ENCODE results near the gene ROR1. TPM values are rescaled to one million over a fixed set of nuclear protein-coding genes. Genes with fewer than 3 reads are reported as not detected.

ROR1 gene
- total and polyA plus RNA-seq, 10 of the 15 experiments (the other 5 are each of a cell fraction or from before 2014, with no cell fraction given), result 0.02 to 0.08 (median 0.05) TPM; not detected in 6

DNA sequence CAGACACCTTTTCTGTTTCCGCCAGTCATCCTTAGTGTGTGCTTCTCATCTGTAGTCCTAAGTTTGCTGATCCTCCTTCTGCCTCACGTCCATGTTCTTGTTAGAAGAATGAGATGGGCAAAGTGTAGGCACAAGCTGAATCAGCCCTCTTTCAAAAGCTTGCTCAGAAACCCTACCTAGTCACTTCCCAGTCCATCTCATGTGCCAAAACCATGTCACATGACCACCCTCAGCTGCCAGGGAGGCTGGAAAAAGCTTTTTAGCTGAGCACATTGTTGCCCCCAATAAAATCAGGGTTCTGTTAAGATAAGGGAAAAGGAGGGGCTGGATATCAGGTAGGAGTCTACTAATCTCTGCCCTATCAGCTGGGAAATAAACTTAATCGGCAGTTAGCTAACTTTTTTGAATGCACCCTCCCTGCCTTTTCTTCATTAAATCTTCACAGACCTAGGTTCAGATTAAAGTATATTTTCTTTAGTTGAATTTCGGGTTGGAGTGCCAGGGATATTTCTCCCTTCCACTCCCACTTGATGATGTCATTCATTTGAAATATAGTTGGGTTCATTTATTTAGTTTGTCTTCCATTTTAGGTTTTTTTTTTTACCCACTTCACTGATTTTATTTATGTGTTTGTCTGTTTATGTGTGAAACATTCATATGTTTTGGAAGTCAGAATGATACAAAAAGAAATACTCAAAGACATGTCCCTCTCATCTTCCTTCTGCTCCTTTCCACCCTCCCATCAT is 129.2 kb downstream of the ROR1 start:
- Histone ChIP-seq H3K79me2 (ENCODE audit: control insufficient read depth, insufficient read depth, low read length) (no peaks in the 10 kb centered on the region), H3K9ac (ENCODE audit: control insufficient read depth, insufficient read depth, low read length) (no peak overlapping the region), H3K4me3 (no peak overlapping the region), H2AFZ (ENCODE audit: control insufficient read depth, low read depth, low read length) (no peak overlapping the region), H3K36me3 (ENCODE audit: control insufficient read depth in 2 of 2, insufficient read depth in 2 of 2, low read length in 1 of 2) (no peaks in the 10 kb centered on the region), H4K20me1 (ENCODE audit: control insufficient read depth, insufficient read depth) (no peaks in the 10 kb centered on the region), H3K27ac (ENCODE audit: control insufficient read depth, insufficient read depth) (no peak overlapping the region), H3K4me2 (ENCODE audit: control insufficient read depth, insufficient read depth) (no peak overlapping the region), H3K9me3 (replicated peaks; ENCODE audit: control insufficient read depth, insufficient read depth, low read length) (no peaks in the 10 kb centered on the region), H3K27me3 (replicated peaks in 1 of 2; ENCODE audit: control insufficient read depth in 2 of 2, insufficient read depth in 2 of 2, low read length in 1 of 2) (no peaks in the 10 kb centered on the region), H3K4me1 (ENCODE audit: control insufficient read depth, insufficient read depth, low read length) (no peaks in the 10 kb centered on the region)
- no TSS peak for BruUV-seq (replicated peaks)
- POLR2A ChIA-PET, result no interaction called here
- DNase-seq (ENCODE audit: low read depth, low spot score) (no peak), ATAC-seq (no peak), FAIRE-seq (no peak)
- in situ Hi-C loops (cut with MboI), result no loop called here
- intact Hi-C loops (cut with micrococcal nuclease; ENCODE audit: unreplicated experiment), result no loop called here
- CTCF ChIA-PET, result interaction anchor here (1.3 to 3.3 kb wide), 4 partner anchors 10 to 286 kb away, joined by 3 to 14 read pairs (median 4); no protein-coding TSS in a partner anchor
- WGBS (ENCODE audit: insufficient coverage, insufficient replicate concordance, low lambda C conversion rate, missing lambda C conversion rate), result 24% methylated on average over 4 of the region's 4 CpGs
- RAD21 ChIA-PET (ENCODE audit: unreplicated experiment), result interaction anchor here (0.6 to 2.1 kb wide), 3 partner anchors 12 to 212 kb away, joined by 3 to 5 read pairs (median 4); no protein-coding TSS in a partner anchor
- SMC1A ChIA-PET (ENCODE audit: uncharacterized antibody, unreplicated experiment), result interaction anchor here (4.0 kb wide), 1 partner anchor 11 kb away, joined by 11 read pairs; no protein-coding TSS in a partner anchor
- TF ChIP-seq ZNF217 (IDR thresholded peaks at IDR 0.05) (no peak), RAD21 (IDR thresholded peaks at IDR 0.05; ENCODE audit: insufficient read depth, low read depth, low read length) (no peak), ZNF274 (IDR thresholded peaks at IDR 0.05; ENCODE audit: insufficient read depth, insufficient read length) (no peak), MEF2B (IDR thresholded peaks at IDR 0.05; ENCODE audit: partially characterized antibody, poor library complexity, severe bottlenecking) (no peak)
- TF ChIP-seq, protein P1, sequence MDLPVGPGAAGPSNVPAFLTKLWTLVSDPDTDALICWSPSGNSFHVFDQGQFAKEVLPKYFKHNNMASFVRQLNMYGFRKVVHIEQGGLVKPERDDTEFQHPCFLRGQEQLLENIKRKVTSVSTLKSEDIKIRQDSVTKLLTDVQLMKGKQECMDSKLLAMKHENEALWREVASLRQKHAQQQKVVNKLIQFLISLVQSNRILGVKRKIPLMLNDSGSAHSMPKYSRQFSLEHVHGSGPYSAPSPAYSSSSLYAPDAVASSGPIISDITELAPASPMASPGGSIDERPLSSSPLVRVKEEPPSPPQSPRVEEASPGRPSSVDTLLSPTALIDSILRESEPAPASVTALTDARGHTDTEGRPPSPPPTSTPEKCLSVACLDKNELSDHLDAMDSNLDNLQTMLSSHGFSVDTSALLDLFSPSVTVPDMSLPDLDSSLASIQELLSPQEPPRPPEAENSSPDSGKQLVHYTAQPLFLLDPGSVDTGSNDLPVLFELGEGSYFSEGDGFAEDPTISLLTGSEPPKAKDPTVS (IDR thresholded peaks at IDR 0.05; ENCODE audit: low read depth, low read length), result no peak
- TF ChIP-seq, protein P2, sequence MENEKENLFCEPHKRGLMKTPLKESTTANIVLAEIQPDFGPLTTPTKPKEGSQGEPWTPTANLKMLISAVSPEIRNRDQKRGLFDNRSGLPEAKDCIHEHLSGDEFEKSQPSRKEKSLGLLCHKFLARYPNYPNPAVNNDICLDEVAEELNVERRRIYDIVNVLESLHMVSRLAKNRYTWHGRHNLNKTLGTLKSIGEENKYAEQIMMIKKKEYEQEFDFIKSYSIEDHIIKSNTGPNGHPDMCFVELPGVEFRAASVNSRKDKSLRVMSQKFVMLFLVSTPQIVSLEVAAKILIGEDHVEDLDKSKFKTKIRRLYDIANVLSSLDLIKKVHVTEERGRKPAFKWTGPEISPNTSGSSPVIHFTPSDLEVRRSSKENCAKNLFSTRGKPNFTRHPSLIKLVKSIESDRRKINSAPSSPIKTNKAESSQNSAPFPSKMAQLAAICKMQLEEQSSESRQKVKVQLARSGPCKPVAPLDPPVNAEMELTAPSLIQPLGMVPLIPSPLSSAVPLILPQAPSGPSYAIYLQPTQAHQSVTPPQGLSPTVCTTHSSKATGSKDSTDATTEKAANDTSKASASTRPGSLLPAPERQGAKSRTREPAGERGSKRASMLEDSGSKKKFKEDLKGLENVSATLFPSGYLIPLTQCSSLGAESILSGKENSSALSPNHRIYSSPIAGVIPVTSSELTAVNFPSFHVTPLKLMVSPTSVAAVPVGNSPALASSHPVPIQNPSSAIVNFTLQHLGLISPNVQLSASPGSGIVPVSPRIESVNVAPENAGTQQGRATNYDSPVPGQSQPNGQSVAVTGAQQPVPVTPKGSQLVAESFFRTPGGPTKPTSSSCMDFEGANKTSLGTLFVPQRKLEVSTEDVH (IDR thresholded peaks at IDR 0.05; ENCODE audit: low read depth, partially characterized antibody), result no peak
- TF ChIP-seq, protein P3, sequence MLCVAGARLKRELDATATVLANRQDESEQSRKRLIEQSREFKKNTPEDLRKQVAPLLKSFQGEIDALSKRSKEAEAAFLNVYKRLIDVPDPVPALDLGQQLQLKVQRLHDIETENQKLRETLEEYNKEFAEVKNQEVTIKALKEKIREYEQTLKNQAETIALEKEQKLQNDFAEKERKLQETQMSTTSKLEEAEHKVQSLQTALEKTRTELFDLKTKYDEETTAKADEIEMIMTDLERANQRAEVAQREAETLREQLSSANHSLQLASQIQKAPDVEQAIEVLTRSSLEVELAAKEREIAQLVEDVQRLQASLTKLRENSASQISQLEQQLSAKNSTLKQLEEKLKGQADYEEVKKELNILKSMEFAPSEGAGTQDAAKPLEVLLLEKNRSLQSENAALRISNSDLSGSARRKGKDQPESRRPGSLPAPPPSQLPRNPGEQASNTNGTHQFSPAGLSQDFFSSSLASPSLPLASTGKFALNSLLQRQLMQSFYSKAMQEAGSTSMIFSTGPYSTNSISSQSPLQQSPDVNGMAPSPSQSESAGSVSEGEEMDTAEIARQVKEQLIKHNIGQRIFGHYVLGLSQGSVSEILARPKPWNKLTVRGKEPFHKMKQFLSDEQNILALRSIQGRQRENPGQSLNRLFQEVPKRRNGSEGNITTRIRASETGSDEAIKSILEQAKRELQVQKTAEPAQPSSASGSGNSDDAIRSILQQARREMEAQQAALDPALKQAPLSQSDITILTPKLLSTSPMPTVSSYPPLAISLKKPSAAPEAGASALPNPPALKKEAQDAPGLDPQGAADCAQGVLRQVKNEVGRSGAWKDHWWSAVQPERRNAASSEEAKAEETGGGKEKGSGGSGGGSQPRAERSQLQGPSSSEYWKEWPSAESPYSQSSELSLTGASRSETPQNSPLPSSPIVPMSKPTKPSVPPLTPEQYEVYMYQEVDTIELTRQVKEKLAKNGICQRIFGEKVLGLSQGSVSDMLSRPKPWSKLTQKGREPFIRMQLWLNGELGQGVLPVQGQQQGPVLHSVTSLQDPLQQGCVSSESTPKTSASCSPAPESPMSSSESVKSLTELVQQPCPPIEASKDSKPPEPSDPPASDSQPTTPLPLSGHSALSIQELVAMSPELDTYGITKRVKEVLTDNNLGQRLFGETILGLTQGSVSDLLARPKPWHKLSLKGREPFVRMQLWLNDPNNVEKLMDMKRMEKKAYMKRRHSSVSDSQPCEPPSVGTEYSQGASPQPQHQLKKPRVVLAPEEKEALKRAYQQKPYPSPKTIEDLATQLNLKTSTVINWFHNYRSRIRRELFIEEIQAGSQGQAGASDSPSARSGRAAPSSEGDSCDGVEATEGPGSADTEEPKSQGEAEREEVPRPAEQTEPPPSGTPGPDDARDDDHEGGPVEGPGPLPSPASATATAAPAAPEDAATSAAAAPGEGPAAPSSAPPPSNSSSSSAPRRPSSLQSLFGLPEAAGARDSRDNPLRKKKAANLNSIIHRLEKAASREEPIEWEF (IDR thresholded peaks at IDR 0.05; ENCODE audit: insufficient replicate concordance, low read depth, low read length), result no peak
- TF ChIP-seq, protein P4, sequence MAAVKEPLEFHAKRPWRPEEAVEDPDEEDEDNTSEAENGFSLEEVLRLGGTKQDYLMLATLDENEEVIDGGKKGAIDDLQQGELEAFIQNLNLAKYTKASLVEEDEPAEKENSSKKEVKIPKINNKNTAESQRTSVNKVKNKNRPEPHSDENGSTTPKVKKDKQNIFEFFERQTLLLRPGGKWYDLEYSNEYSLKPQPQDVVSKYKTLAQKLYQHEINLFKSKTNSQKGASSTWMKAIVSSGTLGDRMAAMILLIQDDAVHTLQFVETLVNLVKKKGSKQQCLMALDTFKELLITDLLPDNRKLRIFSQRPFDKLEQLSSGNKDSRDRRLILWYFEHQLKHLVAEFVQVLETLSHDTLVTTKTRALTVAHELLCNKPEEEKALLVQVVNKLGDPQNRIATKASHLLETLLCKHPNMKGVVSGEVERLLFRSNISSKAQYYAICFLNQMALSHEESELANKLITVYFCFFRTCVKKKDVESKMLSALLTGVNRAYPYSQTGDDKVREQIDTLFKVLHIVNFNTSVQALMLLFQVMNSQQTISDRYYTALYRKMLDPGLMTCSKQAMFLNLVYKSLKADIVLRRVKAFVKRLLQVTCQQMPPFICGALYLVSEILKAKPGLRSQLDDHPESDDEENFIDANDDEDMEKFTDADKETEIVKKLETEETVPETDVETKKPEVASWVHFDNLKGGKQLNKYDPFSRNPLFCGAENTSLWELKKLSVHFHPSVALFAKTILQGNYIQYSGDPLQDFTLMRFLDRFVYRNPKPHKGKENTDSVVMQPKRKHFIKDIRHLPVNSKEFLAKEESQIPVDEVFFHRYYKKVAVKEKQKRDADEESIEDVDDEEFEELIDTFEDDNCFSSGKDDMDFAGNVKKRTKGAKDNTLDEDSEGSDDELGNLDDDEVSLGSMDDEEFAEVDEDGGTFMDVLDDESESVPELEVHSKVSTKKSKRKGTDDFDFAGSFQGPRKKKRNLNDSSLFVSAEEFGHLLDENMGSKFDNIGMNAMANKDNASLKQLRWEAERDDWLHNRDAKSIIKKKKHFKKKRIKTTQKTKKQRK (IDR thresholded peaks at IDR 0.05; ENCODE audit: low read depth, low read length), result no peak
